B cell (primary cell): Measurements from ENCODE around the gene TBC1D21. TPM values are rescaled to one million over a fixed set of nuclear protein-coding genes. Genes with fewer than 3 reads are reported as not detected.

ENCODE experiments used
- ATAC-seq: fragments of 200-7000 bp; cut with Tn5 transposase; one replicate; pipeline ENCODE4 v1.10.0; 2021; ENCODE audit warnings: low read depth, mild to moderate bottlenecking, moderate number of reproducible peaks, moderate library complexity
- CTCF ChIA-PET: fragments of 350-600 bp; sonication (Branson Sonifier 250); formaldehyde crosslinking; loops from one replicate; lab custom pipeline; 2021; ENCODE audit warnings: antibody characterized with exemption, inconsistent platforms; lab: Charles Lee
- POLR2A ChIA-PET: fragments of 350-600 bp; sonication (Branson Sonifier 250); formaldehyde crosslinking; loops from one replicate; lab custom pipeline; 2021; ENCODE audit warnings: antibody characterized with exemption; lab: Charles Lee
- DNase-seq: peaks from one replicate; pipeline ENCODE4 v3.0.0; 2013
- H2AFZ ChIP-seq: 2 replicates; pipeline ENCODE4 v1.6.1; 2012; ENCODE audit warnings: mild to moderate bottlenecking, low read depth, low read length; ENCODE audit not compliant: insufficient read depth, poor library complexity, severe bottlenecking
- H3K27ac ChIP-seq, 2 donors: 1 replicate in 1 of 2; 2 replicates in 1 of 2; pipeline ENCODE4 v1.5.1; 2012 to 2013; ENCODE audit warnings: low read length in 2 of 2, mild to moderate bottlenecking in 2 of 2, moderate library complexity in 1 of 2
- H3K27me3 ChIP-seq, 4 experiments: fragments of 200-600 bp in 1 of 4; sonication (generic) in 1 of 4; replicated peaks in 1 of 4; 1 replicate in 2 of 4; 2 replicates in 2 of 4; pipeline versions ENCODE4 v1.6.1 to v1.7.0; 2013 to 2016; ENCODE audit warnings: low read length in 3 of 4, mild to moderate bottlenecking in 2 of 4, mixed read lengths in 1 of 4, moderate library complexity in 1 of 4; ENCODE audit not compliant: insufficient read depth in 4 of 4, control insufficient read depth in 3 of 4; ENCODE audit errors: control extremely low read depth in 1 of 4
- H3K36me3 ChIP-seq, 2 experiments: replicated peaks in 1 of 2; 1 replicate in 1 of 2; 2 replicates in 1 of 2; pipeline versions ENCODE4 v1.6.1 to v1.7.1; 2013; ENCODE audit warnings: low read length in 1 of 2; ENCODE audit not compliant: insufficient read depth in 2 of 2, control insufficient read depth in 1 of 2; ENCODE audit errors: control extremely low read depth in 1 of 2, extremely low read depth in 1 of 2
- H3K4me1 ChIP-seq, 2 donors: fragments of 200-600 bp in 1 of 2; sonication (generic) in 1 of 2; 1 replicate in 1 of 2; 2 replicates in 1 of 2; pipeline versions ENCODE4 v1.5.1 to v1.6.1; 2013 to 2017; ENCODE audit warnings: low read length in 2 of 2; ENCODE audit not compliant: control insufficient read depth in 2 of 2, insufficient read depth in 2 of 2
- H3K4me2 ChIP-seq: replicated peaks from 2 replicates; pipeline ENCODE3; 2012; ENCODE audit warnings: mild to moderate bottlenecking, low read depth, low read length; ENCODE audit not compliant: poor library complexity, severe bottlenecking
- H3K4me3 ChIP-seq, 5 experiments: fragments of 200-600 bp in 1 of 5; sonication (generic) in 1 of 5; 1 replicate in 3 of 5; 2 replicates in 2 of 5; pipeline versions ENCODE4 v1.5.1 to v1.7.0; 2011 to 2016; ENCODE audit warnings: low read length in 4 of 5, mild to moderate bottlenecking in 4 of 5, low read depth in 2 of 5, control low read depth in 1 of 5, moderate library complexity in 1 of 5; ENCODE audit not compliant: insufficient read depth in 1 of 5; ENCODE audit errors: control extremely low read depth in 1 of 5, extremely low read depth in 1 of 5
- H3K79me2 ChIP-seq: fragments of 200-600 bp; sonication (generic); one replicate; pipeline ENCODE4 v1.6.0; 2016; ENCODE audit warnings: low read length; ENCODE audit not compliant: control insufficient read depth, insufficient read depth
- H3K9ac ChIP-seq: fragments of 200-600 bp; sonication (generic); 2 replicates; pipeline ENCODE4 v1.6.1; 2017; ENCODE audit warnings: mild to moderate bottlenecking, low read length, moderate library complexity
- H3K9me3 ChIP-seq, 3 donors: one replicate each; pipeline versions ENCODE4 v1.6.1 to v1.7.1; 2013; ENCODE audit warnings: low read length in 2 of 3; ENCODE audit not compliant: control insufficient read depth in 2 of 3, insufficient read depth in 1 of 3; ENCODE audit errors: control extremely low read depth in 1 of 3
- H4K20me1 ChIP-seq: 2 replicates; pipeline ENCODE4 v1.6.0; 2012; ENCODE audit warnings: mild to moderate bottlenecking, low read length; ENCODE audit not compliant: insufficient read depth, control insufficient read depth, poor library complexity, severe bottlenecking
- H3K27ac Mint-ChIP-seq: one replicate; pipeline ENCODE4 v1.8.0; 2021; ENCODE audit warnings: mixed read lengths
- H3K27me3 Mint-ChIP-seq: one replicate; pipeline ENCODE4 v1.8.0; 2021; ENCODE audit warnings: mixed read lengths
- H3K4me1 Mint-ChIP-seq: one replicate; pipeline ENCODE4 v1.8.0; 2021; ENCODE audit warnings: mixed read lengths
- H3K4me3 Mint-ChIP-seq: one replicate; pipeline ENCODE4 v1.8.0; 2021; ENCODE audit warnings: mixed read lengths
- H3K9me3 Mint-ChIP-seq: one replicate; pipeline ENCODE4 v1.8.0; 2022; ENCODE audit warnings: mixed read lengths; ENCODE audit not compliant: insufficient read depth
- CTCF ChIP-seq: fragments of 200-600 bp; IDR thresholded peaks from one replicate; pipeline ENCODE4 v1.8.0; 2022; ENCODE audit warnings: antibody characterized with exemption, mild to moderate bottlenecking
- EZH2 ChIP-seq: IDR thresholded peaks from 2 replicates; pipeline ENCODE4 v1.6.1; 2012; ENCODE audit warnings: borderline replicate concordance, low read depth, mild to moderate bottlenecking, moderate library complexity, low read length; ENCODE audit not compliant: insufficient read depth, poor library complexity, severe bottlenecking
- WGBS: methylation state at CpG from one replicate; pipeline ENCODE4 v1.1.5; 2013; ENCODE audit warnings: missing lambda C conversion rate; ENCODE audit not compliant: insufficient coverage; 5-methylcytosine and 5-hydroxymethylcytosine counted together
- intact Hi-C: fragments of 100-400 bp; cut with micrococcal nuclease; formaldehyde crosslinking; loops from one replicate; pipeline ENCODE4 v1.10.0; 2022
- polyA plus RNA-seq: library from polyadenylated mRNA; depleted of rRNA; stranded (reverse); fragments of >200 nt; gene quantifications from 2 replicates; pipeline ENCODE4 v1.2.3, GENCODE V29; 2012
- total RNA-seq, 2 donors: library from RNA; stranded (reverse); fragments of 120-200 nt in 1 of 2; gene quantifications; 1 replicate in 1 of 2; 2 replicates in 1 of 2; pipeline versions ENCODE4 v1.2.3 to v1.2.4, GENCODE V29; 2013 to 2022

The TBC1D21 gene
- total and polyA plus RNA-seq, 2 donors (not counting 1 experiment from before 2014, with no cell fraction given), result not detected

GRCh38 chr15:73829523-73829922, 43.8 kb upstream of the TBC1D21 start:
- TF ChIP-seq EZH2, result no peak
- TF ChIP-seq CTCF, result no peak
- ChIA-PET POLR2A (no interaction called here), CTCF (no interaction called here)
- Histone ChIP-seq H3K27me3 (peaks cover 0 to 6% (median 2%) of the 10 kb centered on the region in 4 experiments), H2AFZ (no peak overlapping the region), H3K9me3 (no peaks in the 10 kb centered on the region), H3K9ac (no peak overlapping the region), H3K4me3 (no peak overlapping the region), H3K27ac (no peak overlapping the region), H3K36me3 (no peaks in the 10 kb centered on the region), H3K4me2 (no peak overlapping the region), H4K20me1 (no peaks in the 10 kb centered on the region), H3K4me1 (no peaks in the 10 kb centered on the region), H3K79me2 (no peaks in the 10 kb centered on the region)
- intact Hi-C loops, result no loop called here
- no CpG with 5 or more reads among the region's 2 CpGs for WGBS
- ATAC-seq, result no peak
- Mint-ChIP-seq H3K4me1 (no peaks in the 10 kb centered on the region), H3K27me3 (peaks cover 39% of the 10 kb centered on the region), H3K4me3 (no peak overlapping the region), H3K27ac (no peak overlapping the region), H3K9me3 (no peaks in the 10 kb centered on the region)
- DNase-seq, result no peak

GRCh38 chr15:73832657-73833056, 40.7 kb upstream of the TBC1D21 start:
- no peaks in the 10 kb centered on the region for H3K4me1 Mint-ChIP-seq
- DNase-seq (no peak), ATAC-seq (no peak)
- intact Hi-C loops, result no loop called here
- H3K27ac Mint-ChIP-seq, result no peak overlapping the region
- H3K27ac ChIP-seq, result no peak overlapping the region
- H4K20me1 ChIP-seq, result no peaks in the 10 kb centered on the region
- no peak overlapping the region for H3K4me3 ChIP-seq
- no peaks in the 10 kb centered on the region for H3K36me3 ChIP-seq
- H3K4me1 ChIP-seq, result no peaks in the 10 kb centered on the region
- no peak for TF ChIP-seq CTCF
- no peak for TF ChIP-seq EZH2
- no peak overlapping the region for H3K4me3 Mint-ChIP-seq
- 57% methylated on average over 1 of the region's 1 CpG for WGBS
- peaks cover 39% of the 10 kb centered on the region for H3K27me3 Mint-ChIP-seq
- no peaks in the 10 kb centered on the region for H3K79me2 ChIP-seq
- H3K9me3 Mint-ChIP-seq, result no peaks in the 10 kb centered on the region
- H3K9me3 ChIP-seq, result no peaks in the 10 kb centered on the region
- CTCF ChIA-PET, result no interaction called here
- peaks cover 0 to 6% (median 2%) of the 10 kb centered on the region in 4 experiments for H3K27me3 ChIP-seq
- no peak overlapping the region for H3K9ac ChIP-seq
- no peak overlapping the region for H3K4me2 ChIP-seq
- no peak overlapping the region for H2AFZ ChIP-seq
- POLR2A ChIA-PET, result no interaction called here
